ENCODE data around the gene HTR3D.
A peak's percentile ranks its signal among the peaks of the same experiment; 100 is the strongest.

HTR3D gene

DNA sequence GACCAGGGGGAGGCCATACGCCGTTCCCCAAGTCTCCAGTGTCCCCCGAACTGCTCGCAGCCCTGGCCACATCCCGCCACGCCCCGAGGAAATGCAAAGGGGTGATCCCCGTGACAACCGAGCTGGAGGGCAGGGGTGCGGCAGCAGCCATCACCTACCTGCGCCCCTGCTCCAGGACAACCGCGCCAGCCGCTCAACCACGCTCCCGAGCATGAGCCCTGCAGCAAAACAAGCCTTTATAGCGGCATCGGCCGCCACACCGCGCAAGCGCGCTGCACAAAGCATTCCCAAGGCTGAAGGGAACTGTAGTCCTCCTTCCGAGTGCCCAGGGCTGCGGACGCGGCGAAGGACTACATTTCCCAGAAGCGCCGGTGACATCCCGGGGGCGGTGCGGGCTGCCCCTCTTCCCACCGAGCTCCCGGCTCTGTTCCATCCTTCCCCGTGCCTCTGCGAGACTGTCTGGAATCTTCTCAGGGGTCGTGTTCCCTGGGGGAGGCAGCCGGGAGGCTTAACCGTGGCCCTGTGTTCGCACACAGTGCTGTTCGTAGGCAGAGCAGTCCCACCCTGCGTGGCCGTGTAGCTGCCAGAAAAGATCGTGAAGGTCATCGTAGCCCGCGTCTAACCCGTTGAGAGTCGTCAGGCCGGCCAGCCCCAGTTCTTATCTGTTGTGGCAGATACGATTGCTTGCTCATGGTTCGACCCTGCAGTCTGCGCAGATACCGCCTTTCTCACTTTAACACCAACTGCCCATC, 13.7 kb upstream of the HTR3D start, which contains the start of gene ABCC5:
ABCC5 (minus strand) TSS at position 213 of the 752 bp plus-strand sequence. CDS start 3,492 bp downstream, outside the sequence.
- H3K4me1 ChIP-seq (ENCODE audit: control insufficient read depth, insufficient read depth, low read length): no peaks in the 10 kb centered on the region
- peaks cover 0 to 12% of the 10 kb centered on the region in 2 experiments; a peak in 2 of 3 replicates for H3K36me3 ChIP-seq (ENCODE audit: control insufficient read depth in 2 of 2, insufficient read depth in 1 of 2, low read length in 2 of 2)
- ChIA-PET POLR2A (interaction anchor here (0.9 to 1.5 kb wide), 10 partner anchors 10 to 159 kb away, joined by 3 to 9 read pairs (median 4); partner anchors contain the start of genes EIF2B5 and PARL), CTCF (interaction anchor here (0.5 to 1.6 kb wide), 9 partner anchors 10 to 273 kb away, joined by 3 to 5 read pairs (median 4); no protein-coding TSS in a partner anchor)
- H3K27ac ChIP-seq (ENCODE audit: extremely low read depth, low read depth, low read length): peak within 1 kb of the TSS; percentile 51; the same call in 1 of the 2 replicates
- peak within 1 kb of the TSS; percentile 100 for H3K4me3 ChIP-seq (ENCODE audit: low read depth, low read length)
- H3K9me3 ChIP-seq (ENCODE audit: control insufficient read depth, insufficient read depth, low read depth, low read length): no peaks in the 10 kb centered on the region
- no peak for TF ChIP-seq PBX3 (CRISPR knock-in tag; IDR thresholded peaks at IDR 0.05)
- no peak for TF ChIP-seq ZNF140 (tag by site-specific recombination; IDR thresholded peaks at IDR 0.05)
- no peak for TF ChIP-seq ZNF548 (tag by site-specific recombination; IDR thresholded peaks at IDR 0.05)
- TF ChIP-seq ZNF26 (tag by site-specific recombination; IDR thresholded peaks at IDR 0.05): no peak
- TF ChIP-seq ZNF645 (tag by site-specific recombination; IDR thresholded peaks at IDR 0.05): no peak
- no peak for TF ChIP-seq ZNF658 (tag by site-specific recombination; IDR thresholded peaks at IDR 0.05)
- TF ChIP-seq ZIC2 (tag by site-specific recombination; IDR thresholded peaks at IDR 0.05): peak; percentile 37
- no peak for TF ChIP-seq ZNF830 (tag by site-specific recombination; IDR thresholded peaks at IDR 0.05; ENCODE audit: low read depth)
- TF ChIP-seq ZSCAN23 (tag by site-specific recombination; IDR thresholded peaks at IDR 0.05): no peak
- TF ChIP-seq EGR2 (tag by site-specific recombination; IDR thresholded peaks at IDR 0.05; ENCODE audit: low read depth): peak; percentile 49; the same call in 1 of the 2 replicates
- TF ChIP-seq ZSCAN16 (tag by site-specific recombination; IDR thresholded peaks at IDR 0.05): no peak
- TF ChIP-seq ZNF169 (tag by site-specific recombination; IDR thresholded peaks at IDR 0.05): no peak
- TF ChIP-seq ZNF302 (tag by site-specific recombination; IDR thresholded peaks at IDR 0.05; ENCODE audit: low read depth): no peak
- TF ChIP-seq ZBTB20 (tag by site-specific recombination; IDR thresholded peaks at IDR 0.05): peak; percentile 68; the same call in 1 of the 2 replicates
- peak; percentile 93 for TF ChIP-seq IKZF3 (tag by site-specific recombination; IDR thresholded peaks at IDR 0.05)
- no peak for TF ChIP-seq PRDM2 (tag by site-specific recombination; IDR thresholded peaks at IDR 0.05; ENCODE audit: borderline replicate concordance)
- TF ChIP-seq BCL11B (tag by site-specific recombination; IDR thresholded peaks at IDR 0.05; ENCODE audit: low read depth): peak; percentile 47; the same call in 1 of the 2 replicates
- TF ChIP-seq KLF7 (tag by site-specific recombination; IDR thresholded peaks at IDR 0.05; ENCODE audit: borderline replicate concordance): no peak
- TF ChIP-seq ZNF501 (tag by site-specific recombination; IDR thresholded peaks at IDR 0.05): 0 out of 2 replicates have a peak, but pooled peaks have one; percentile 59
- TF ChIP-seq ZNF248 (tag by site-specific recombination; IDR thresholded peaks at IDR 0.05): no peak
- TF ChIP-seq ZNF266 (tag by site-specific recombination; IDR thresholded peaks at IDR 0.05; ENCODE audit: low read depth): no peak
- TF ChIP-seq ZNF433 (tag by site-specific recombination; IDR thresholded peaks at IDR 0.05; ENCODE audit: low read depth): no peak
- no peak for TF ChIP-seq ZNF530 (tag by site-specific recombination; IDR thresholded peaks at IDR 0.05; ENCODE audit: low read depth)
- TF ChIP-seq PRDM1 (tag by site-specific recombination; IDR thresholded peaks at IDR 0.05): no peak
- no peak for TF ChIP-seq ZNF747 (tag by site-specific recombination; IDR thresholded peaks at IDR 0.05)
- no peak for TF ChIP-seq ZNF311 (tag by site-specific recombination; IDR thresholded peaks at IDR 0.05; ENCODE audit: borderline replicate concordance)

All from HEK293 (cell line).